ENCODE measurements around the gene SLC22A23. TPM values are rescaled to one million over a fixed set of nuclear protein-coding genes. Genes with fewer than 3 reads are reported as not detected.

SLC22A23 gene
- total and polyA plus RNA-seq, 2 experiments from 2014 or later = 15.7 to 24.9 TPM

DNA sequence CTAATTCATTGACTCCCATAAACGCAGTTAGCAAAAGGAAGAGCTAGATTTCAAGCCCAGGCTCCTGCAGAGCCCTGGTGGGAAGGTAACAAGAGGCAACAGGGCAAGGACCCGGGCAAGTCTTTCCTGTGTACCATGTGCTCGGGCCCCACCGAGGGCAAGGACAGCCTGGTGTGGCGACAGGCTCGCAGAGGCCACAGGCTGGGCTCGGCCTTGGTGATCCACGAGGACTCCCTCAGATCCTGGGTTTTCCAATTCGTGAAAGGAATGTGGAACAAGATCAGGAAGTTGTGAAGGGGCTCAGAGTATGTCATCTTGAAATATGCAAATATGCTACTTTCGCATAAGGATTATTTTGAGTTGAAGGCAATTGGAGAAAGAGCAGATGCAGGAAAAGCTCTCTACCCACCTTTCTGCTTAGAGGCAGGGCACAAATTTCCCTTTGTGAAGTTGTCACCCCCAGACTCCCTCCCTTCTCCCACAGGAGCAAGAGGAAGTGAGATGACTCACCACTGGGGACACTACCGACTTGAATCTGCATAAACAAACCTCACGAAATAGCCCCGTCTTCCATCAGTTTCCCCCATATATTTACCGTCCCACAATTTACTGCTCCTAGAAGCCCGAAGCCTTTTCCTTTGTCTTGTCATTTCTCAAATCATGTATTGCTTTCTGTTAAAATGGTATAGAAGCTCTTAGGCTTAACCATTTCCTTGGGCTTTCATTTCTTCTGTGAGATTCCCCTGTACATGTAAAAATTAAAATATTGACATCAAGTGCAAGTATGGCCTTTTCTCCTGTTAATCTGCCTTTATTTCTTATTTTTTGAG lies 119.1 kb downstream of the SLC22A23 start:
- DNase-seq (ENCODE audit: low read depth in 1 of 2, low spot score in 1 of 2) = peak in 1 of 2 donors; percentile 40
- no peak overlapping the region for H3K27ac ChIP-seq
- H3K4me3 ChIP-seq = no peak overlapping the region
- TF ChIP-seq, protein P1, sequence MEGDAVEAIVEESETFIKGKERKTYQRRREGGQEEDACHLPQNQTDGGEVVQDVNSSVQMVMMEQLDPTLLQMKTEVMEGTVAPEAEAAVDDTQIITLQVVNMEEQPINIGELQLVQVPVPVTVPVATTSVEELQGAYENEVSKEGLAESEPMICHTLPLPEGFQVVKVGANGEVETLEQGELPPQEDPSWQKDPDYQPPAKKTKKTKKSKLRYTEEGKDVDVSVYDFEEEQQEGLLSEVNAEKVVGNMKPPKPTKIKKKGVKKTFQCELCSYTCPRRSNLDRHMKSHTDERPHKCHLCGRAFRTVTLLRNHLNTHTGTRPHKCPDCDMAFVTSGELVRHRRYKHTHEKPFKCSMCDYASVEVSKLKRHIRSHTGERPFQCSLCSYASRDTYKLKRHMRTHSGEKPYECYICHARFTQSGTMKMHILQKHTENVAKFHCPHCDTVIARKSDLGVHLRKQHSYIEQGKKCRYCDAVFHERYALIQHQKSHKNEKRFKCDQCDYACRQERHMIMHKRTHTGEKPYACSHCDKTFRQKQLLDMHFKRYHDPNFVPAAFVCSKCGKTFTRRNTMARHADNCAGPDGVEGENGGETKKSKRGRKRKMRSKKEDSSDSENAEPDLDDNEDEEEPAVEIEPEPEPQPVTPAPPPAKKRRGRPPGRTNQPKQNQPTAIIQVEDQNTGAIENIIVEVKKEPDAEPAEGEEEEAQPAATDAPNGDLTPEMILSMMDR (IDR thresholded peaks at IDR 0.05; ENCODE audit: low read depth, low read length) = no peak
- no peaks in the 10 kb centered on the region for H3K27me3 ChIP-seq
- H3K4me1 ChIP-seq (ENCODE audit: low read depth) = peaks cover 40% of the 10 kb centered on the region
- no peaks in the 10 kb centered on the region for H3K36me3 ChIP-seq
- no peaks in the 10 kb centered on the region for H3K9me3 ChIP-seq (ENCODE audit: low read depth)

DNA sequence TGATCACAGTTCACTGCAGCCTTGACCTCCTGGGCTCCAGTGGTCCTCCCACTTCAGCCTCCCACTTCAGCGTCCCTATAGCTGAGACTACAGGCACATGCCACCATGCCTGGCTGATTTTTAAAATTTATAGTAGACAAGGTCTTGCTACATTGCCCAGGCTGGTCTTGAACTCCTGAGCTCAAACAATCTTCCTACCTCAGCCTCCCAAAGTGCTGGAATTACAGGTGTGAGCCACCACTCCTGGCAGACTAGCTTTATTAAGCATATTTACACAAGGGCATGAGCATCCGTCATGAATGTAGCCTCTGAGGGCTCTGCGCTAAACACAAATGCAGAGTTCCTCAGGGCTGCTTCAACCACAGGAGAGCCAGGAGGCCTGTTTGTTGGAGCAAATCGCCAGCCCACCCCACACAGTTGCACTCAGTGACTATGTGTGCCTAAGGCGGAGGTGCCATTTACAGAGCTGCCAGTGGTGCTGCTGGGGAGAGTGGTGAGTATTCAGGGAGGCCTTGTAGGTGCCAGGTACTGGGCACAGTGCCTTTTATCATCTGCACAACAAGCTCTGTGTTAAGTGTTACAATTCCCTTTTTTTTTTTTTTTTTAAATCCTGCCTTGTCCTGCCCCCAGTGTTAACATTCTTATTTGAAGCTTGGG lies 119.9 kb downstream of the SLC22A23 start:
- H3K4me1 ChIP-seq (ENCODE audit: low read depth) = peaks cover 33% of the 10 kb centered on the region
- H3K27me3 ChIP-seq = no peaks in the 10 kb centered on the region
- H3K9me3 ChIP-seq (ENCODE audit: low read depth) = no peaks in the 10 kb centered on the region
- no peak for DNase-seq (ENCODE audit: low read depth in 1 of 2, low spot score in 1 of 2)
- H3K4me3 ChIP-seq = no peak overlapping the region
- no peaks in the 10 kb centered on the region for H3K36me3 ChIP-seq
- TF ChIP-seq, protein P1 (IDR thresholded peaks at IDR 0.05; ENCODE audit: low read depth, low read length) = no peak
- no peak overlapping the region for H3K27ac ChIP-seq

DNA sequence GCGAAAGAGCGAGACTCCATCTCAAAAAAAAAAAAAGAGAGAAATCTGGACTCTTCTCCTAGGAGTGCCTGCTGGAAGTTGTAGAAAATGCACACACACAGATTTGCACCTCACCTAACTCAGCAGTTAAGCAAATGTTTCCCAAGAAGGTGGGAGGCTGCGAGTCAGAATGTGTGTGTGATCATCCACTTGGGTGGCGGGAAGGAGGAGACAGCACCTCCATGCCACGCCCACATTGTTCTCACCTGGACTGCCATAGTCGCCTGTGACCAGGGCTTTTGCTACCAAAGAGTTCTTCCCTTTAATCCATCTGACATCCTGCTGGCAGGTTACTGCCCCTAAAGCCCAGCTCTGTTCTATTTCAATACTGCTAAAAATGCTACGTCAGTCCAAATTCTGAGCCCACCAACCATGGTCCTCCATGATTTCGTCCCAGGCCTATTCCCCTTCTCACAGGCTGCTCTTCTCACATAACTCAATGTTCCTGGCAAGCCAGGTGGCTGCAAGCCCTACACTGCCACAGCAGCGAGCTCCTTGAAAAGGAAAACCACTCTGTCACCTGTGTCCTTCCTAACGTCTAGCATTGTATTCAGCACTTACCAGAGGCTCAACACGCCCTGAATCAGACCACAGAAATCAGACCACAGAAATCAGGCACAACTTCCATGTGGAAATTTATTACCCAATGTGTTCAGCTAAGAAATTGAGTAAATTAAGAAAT lies 120.6 kb downstream of the SLC22A23 start:
- TF ChIP-seq, protein P1 (IDR thresholded peaks at IDR 0.05; ENCODE audit: low read depth, low read length) = no peak
- Histone ChIP-seq H3K4me3 (no peak overlapping the region), H3K4me1 (ENCODE audit: low read depth) (peaks cover 25% of the 10 kb centered on the region), H3K36me3 (no peaks in the 10 kb centered on the region), H3K9me3 (ENCODE audit: low read depth) (no peaks in the 10 kb centered on the region), H3K27me3 (no peaks in the 10 kb centered on the region), H3K27ac (no peak overlapping the region)
- no peak for DNase-seq (ENCODE audit: low read depth in 1 of 2, low spot score in 1 of 2)

DNA sequence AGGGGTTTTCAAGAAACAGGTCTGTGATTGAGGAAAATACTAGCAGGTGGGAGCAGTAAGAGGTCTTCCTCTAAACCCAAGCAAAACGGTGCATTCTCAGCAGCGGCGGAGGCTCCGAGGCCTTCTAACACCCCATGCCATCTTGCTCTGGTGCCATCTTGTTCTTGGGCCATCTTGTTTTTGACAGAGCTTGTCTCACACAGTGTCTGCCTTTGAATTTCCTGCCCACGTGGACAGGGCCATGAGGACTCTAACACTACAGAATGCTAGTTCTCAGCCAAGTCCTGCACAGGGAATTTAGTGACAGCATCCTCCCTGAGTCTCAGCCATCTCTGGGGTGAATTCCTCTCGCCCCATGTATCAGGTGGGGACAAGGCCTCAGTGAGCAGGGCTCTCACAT lies 121.7 kb downstream of the SLC22A23 start:
- Histone ChIP-seq H3K4me1 (ENCODE audit: low read depth) (peaks cover 17% of the 10 kb centered on the region), H3K27ac (peak overlapping the region; percentile 18), H3K27me3 (no peaks in the 10 kb centered on the region), H3K36me3 (no peaks in the 10 kb centered on the region), H3K4me3 (no peak overlapping the region), H3K9me3 (ENCODE audit: low read depth) (no peaks in the 10 kb centered on the region)
- no peak for DNase-seq (ENCODE audit: low read depth in 1 of 2, low spot score in 1 of 2)
- TF ChIP-seq, protein P1 (IDR thresholded peaks at IDR 0.05; ENCODE audit: low read depth, low read length) = no peak

DNA sequence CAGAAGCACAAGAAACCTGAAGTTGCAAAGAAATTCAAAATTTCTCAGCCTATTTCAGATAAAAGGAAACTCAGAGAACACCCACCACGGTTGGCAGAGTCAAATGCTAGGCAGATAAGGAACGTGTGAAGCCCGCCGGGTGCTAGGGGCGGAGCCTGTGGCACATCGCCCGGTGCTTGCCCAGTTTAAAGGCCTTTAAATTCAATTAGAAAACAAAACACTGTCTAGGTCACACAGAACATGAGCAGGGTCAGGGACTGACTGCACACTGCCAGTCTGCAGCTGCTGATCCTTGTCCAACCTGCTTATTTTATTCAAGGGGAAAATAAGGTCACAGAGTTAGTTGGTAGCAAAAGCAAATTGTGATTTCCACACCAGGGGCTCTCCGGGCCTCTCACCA lies 122.3 kb downstream of the SLC22A23 start:
- Histone ChIP-seq H3K27me3 (no peaks in the 10 kb centered on the region), H3K4me3 (no peak overlapping the region), H3K27ac (peak overlapping the region; percentile 18), H3K36me3 (no peaks in the 10 kb centered on the region), H3K9me3 (ENCODE audit: low read depth) (no peaks in the 10 kb centered on the region), H3K4me1 (ENCODE audit: low read depth) (peaks cover 17% of the 10 kb centered on the region)
- TF ChIP-seq, protein P1 (IDR thresholded peaks at IDR 0.05; ENCODE audit: low read depth, low read length) = no peak
- peak in 1 of 2 donors; percentile 27 for DNase-seq (ENCODE audit: low read depth in 1 of 2, low spot score in 1 of 2)

All from cardiac muscle cell (in vitro differentiated cells and primary cell).